Cardiac fibroblast (primary cell): ENCODE results near the gene FTCDNL1.
A peak's percentile ranks its signal among the peaks of the same experiment; 100 is the strongest.

Source experiments
- DNase-seq, 2 donors: peaks; one replicate each; pipeline versions ENCODE4 v3.0.0 to v3.0.0-alpha.2; 2010; ENCODE audit warnings: low read depth in 2 of 2
- H3K4me3 ChIP-seq, 2 donors: replicated peaks in 1 of 2; 1 replicate in 1 of 2; 2 replicates in 1 of 2; pipeline ENCODE4 v1.5.1; 2011; ENCODE audit warnings: low read depth in 2 of 2, low read length in 2 of 2, mild to moderate bottlenecking in 2 of 2, moderate library complexity in 1 of 2
- CTCF ChIP-seq: IDR thresholded peaks from one replicate; pipeline ENCODE4 v1.5.1; 2011; ENCODE audit warnings: low read depth, mild to moderate bottlenecking, low read length, inconsistent platforms

FTCDNL1 gene

GRCh38 chr2:199861132-199861774 is 10.3 kb upstream of the FTCDNL1 start:
- peak; percentile 51 for TF ChIP-seq CTCF
- DNase-seq = peak; percentile 44 to 57
- no peak overlapping the region for H3K4me3 ChIP-seq

GRCh38 chr2:199855812-199856211 is 4.8 kb upstream of the FTCDNL1 start:
- no peak overlapping the region for H3K4me3 ChIP-seq
- TF ChIP-seq CTCF = no peak
- DNase-seq = no peak

GRCh38 chr2:199851883-199852282 is 891 bp upstream of the FTCDNL1 start:
- no peak for DNase-seq
- H3K4me3 ChIP-seq = no peak overlapping the region

GRCh38 chr2:199851501-199851810 is 464 bp upstream of the FTCDNL1 start:
- TF ChIP-seq CTCF = no peak
- no peak for DNase-seq
- peak overlapping the region; percentile 44 to 59 for H3K4me3 ChIP-seq

More at GRCh38 chr2:199851883-199852282, 891 bp upstream of the FTCDNL1 start:
- no peak for TF ChIP-seq CTCF

GRCh38 chr2:199850218-199850717 is 724 bp downstream of the FTCDNL1 start:
- TF ChIP-seq CTCF = no peak
- no peak for DNase-seq

GRCh38 chr2:199848389-199849130 is 2.4 kb downstream of the FTCDNL1 start:
- no peak overlapping the region for H3K4me3 ChIP-seq
- TF ChIP-seq CTCF = no peak
- no peak for DNase-seq

More at GRCh38 chr2:199850218-199850717, 724 bp downstream of the FTCDNL1 start:
- H3K4me3 ChIP-seq = peak overlapping the region; percentile 57 to 59
